Mesenteric fat pad (tissue), 1 donor: ENCODE results near the gene PLEKHA6. TPM values are rescaled to one million over a fixed set of nuclear protein-coding genes. Genes with fewer than 3 reads are reported as not detected.

Experiments
- DNase-seq: peaks from one replicate; pipeline ENCODE4 v3.0.0-alpha.2; 2020; ENCODE audit warnings: low spot score
- total RNA-seq: library from RNA; stranded (reverse); fragmentation: NEBNext Ultra II Directional; extraction: Animal tissue kit (Norgen Biotek cat#: 25700); gene quantifications from one replicate; pipeline ENCODE4 v1.2.1, GENCODE V29; 2021
- donor health status: DM: yes; HTN: yes; CAD: no.

The PLEKHA6 gene
- total RNA-seq, 1 donor from 2014 or later: 3.5 TPM

DNA sequence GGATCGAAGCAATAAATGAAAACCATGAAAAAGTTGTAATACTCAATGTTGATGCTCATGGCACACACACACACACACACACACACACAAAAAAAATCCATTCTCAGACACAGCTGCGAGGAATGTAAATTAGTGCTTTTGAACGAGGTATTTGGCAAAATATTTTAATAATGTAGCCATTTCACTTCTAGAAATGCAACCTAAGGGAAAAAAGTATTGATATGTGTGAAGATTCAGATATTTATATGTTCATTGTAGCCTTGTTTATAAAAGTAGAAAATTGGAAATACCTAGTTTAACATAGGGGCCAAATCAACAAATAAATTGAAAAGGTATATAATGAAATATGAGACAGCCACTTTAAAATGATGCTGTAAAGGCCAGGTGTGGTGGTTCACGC, 3.8 kb downstream of the PLEKHA6 start:
- no peak for DNase-seq

DNA sequence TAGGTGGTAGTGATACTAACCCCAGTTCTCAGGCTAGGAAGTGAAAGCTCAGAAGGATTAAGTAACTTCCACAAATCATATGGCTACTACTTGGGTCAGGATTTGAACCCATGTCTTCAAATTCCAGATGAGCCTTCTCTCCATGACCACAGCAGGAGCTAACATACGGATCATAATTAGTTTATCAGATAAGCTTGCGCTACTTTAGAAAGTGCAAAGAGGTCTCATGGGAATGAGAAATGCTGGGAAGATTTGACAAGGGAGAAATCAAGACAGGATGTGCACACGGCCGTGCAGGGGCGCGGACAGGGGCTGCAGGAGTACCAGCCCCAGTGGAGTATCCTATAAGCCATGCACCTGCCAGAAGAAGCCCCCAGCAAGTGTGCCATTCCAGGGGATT, 5.2 kb downstream of the PLEKHA6 start:
- DNase-seq: no peak

DNA sequence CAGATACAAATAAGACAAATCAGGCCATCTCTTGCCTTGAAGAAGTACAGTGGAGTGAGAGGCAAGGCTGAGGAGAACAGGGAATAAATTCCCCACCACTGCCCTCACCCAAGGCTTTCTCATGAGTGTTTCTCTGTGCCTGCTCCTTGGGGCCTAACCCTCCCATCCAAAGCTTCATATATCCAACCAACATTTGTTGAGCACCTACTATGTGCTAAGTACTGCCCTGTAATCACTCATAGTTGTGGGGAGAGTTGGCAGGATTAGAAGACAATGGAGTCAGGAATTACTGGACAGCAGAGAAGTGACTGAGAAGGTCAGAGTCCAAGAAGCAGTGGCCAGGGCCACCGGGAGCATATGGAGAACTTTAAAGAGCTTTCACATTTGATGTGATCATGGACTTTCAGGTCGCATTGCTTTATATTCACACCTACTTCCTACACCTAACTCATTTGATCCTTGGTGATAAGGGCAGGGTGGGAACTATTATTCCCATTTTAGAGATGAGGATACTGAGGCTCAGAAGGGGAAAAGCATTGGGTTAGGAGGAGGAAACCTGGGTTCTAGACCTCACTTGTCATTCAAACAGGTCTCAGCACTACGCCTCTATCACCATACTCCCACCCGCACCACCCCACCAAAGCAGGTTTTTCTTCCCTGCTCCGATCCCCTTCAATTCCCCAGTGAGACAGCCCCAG, 6.4 kb downstream of the PLEKHA6 start:
- DNase-seq: no peak

DNA sequence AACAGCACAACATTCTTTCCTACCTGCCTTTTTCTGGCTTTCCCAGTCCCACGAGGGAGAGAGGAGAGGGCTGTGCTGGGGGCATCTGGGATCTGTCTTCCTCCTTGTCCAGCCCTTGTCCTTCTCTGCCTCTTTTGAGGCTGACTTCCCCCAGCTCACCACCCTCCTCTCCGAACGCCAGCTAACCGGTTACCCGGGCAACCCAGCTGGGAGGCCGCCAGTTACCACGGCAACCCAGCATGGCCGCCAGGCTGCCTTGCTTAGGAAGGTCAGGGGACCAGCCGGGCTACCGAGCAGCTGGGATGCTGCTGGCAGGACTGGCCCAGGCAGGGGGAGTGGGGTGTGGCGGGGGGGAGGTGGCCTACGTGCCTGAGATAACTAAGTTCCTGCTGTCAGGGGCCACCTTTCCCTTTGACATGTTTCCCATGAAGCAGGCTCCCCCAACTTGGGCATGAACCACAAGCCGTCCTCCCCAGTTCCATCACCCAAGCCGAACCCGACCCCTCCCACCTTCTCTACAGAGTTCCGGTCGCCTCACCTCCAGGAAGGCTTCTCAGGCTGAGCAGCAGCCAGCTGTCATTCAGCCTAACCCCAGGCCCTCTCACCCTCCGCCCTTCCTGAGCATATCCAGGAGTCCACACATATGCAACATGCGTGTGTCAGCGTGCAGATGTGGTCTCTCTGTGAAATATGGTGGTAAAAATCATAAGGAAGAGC, 8.7 kb downstream of the PLEKHA6 start:
- DNase-seq: no peak

DNA sequence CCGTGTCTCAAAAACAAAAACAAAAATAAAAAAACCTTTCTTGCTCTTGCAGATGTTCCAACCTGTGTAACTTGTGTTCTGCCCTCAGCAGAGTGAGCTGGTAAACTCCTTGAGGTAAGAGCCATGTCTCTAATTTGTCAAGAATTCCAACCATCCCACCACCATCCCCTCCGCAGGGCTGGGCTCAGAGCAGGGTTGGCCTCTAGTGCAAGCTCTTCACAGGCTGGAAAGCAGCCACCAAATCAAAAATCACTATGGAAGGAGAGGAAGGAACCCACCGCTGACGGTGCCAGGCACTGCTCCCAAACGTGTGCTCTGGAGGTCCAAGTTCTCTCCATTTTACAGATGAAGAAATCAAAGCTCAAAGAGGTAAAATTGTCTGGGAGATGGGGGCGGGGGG, 9.4 kb downstream of the PLEKHA6 start:
- DNase-seq: no peak

DNA sequence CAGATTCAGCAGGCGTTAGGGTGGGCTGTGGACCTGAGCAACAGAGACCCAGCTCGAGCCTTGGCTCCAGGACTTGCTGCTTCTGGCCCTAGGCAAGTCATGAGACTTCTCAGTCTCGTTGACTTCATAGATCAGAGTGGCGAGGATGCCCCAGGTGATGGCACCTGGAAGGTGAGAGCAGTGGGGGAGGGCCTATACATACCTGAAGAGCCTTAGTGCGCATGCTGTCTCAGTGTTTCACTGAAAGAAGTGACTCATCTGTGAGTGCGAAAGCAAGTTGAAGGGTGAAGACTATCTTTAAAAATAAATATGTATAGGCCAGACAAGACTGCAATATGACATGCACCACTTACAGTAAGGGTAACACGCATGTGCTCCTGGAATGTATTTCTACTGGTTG, 10.1 kb downstream of the PLEKHA6 start:
- DNase-seq: no peak

DNA sequence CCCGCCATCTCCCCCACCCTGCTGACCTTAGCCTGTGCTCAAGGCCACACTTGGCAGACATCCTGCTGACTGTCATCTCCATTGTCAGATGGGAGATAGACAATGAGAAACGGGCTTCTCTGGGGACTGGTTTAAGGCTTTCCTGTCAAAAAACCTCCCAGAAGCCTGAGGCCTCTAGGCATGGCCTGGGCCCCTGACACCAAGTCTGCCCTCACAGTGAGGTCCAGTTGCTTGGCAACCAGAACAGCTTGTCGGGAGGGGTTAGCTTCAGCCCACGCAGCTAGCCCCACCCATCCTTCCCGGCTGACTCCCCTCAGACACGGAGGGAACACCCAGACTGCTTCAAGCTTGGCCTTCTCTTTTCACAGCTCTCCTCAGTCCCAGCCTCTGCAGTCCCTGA, 11.0 kb downstream of the PLEKHA6 start:
- DNase-seq: no peak

DNA sequence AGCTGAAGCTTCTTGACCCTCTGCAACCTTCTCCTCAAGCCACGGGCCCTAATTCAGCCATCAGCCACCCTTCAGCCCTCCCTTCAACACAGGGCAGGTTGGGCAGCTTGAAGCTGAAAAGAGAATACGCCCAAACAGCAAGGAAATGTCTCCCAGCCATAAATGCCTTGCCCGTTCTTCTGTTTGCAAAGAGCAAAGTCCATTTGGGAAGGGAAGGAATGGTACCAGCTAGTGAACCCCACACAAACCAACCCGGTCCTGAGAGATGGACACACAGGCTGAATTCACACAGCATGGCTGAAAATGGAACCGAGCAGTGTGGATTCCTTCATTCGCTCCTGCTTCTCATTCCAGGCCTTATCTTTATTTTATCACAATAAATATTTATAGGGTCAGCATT, 11.5 kb downstream of the PLEKHA6 start:
- DNase-seq: no peak

DNA sequence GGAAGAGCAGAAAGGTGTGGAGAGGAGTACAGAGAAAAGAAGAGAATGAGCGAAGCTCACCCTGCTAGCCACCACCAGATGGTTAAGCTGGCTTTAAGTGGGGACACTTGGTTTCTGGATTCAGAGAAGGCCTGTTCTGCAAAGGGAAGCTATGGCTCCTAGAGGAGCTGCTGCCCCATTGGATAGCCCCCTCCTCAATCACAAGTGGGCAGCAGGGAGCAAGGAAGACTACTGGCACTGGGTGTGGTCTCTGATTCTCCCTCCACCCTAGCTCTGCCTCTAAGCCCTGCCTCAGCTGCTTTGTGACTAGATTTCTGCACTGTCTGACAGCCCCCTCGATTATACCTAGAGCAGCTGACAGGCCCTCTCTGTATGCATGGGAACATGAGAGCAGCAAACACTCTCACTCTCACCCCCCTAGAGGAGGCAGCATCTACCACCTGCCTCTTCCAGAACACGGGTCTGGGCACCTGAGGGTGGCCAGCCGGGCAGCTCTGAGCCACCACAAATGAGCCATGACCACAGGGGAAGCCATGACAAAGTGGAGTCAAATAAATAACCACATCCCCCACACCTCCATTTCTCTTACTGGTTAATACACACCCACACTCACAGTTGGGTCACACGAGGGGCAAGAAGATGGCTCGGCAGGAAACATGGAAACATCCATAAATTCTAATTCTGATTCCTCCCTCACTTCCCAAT, 13.6 kb downstream of the PLEKHA6 start:
- no peak for DNase-seq

DNA sequence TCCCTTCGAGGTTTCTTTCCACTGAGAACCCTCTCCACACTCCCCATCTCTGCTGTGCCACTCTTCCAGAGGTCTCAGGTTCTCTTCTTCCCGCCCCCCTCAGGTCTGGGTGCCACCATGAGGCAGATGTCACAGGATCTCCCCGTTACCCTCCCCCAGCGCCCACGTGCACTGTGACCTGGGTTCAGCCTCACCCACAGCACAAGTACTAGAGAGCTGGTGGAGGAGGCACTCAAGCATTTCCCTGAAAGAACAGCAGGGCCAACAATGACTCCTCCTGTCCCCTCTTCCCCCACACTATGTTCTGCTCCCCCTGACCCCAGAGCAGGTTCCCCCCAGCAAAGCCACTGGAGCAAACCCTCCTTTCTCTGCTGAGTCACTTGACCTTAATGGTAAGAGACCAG, 14.3 kb downstream of the PLEKHA6 start:
- DNase-seq: no peak

DNA sequence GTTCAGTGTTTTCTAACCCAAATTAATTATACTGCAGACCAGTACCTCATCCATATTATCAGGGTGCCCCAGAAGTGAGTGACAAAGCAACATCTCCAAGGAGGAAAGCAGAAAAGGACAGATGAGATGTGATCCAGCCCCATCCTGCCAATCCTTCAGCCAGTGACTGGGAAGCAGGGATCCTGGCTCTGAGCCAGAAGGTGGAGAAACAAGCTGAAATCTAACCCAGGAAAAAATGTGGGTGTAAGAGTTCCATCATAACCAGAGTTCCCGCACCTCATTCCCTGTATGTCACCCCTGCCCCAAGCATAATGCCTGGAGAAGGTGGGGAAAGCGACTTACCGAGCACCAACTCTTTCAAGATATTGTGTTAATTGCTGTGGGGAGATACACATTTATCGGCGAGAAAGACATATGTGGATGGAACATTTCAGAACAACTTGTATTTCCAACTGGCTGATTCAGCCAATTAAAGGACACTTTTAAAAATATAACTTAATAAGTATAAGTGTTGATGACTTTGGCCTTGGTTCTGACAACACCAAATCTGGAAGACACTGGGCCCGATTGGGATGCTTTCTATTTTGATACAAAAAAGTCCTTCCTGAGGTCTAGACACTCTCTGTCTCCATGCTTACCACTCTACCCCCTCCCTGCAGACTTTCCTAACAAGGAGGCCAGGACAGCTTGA, 14.9 kb downstream of the PLEKHA6 start:
- no peak for DNase-seq

DNA sequence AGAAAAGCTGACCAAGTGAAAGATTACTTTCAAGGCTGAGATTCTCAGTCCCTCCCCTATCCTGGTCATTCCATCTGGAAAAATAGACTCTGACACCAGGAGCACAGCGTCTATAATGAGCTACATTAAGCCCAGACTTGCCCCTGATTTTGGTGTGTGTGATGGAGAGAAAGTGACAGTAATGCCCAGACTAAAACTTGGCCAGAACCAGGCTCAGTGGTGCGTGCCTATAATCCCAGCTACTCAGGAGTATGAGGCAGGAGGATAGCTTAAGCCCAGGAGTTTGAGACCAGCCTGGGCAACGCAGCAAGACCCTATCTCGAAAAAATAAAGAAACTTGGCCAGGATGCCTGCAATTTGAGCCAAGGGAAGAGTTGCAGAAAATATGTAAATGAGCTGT, 15.9 kb downstream of the PLEKHA6 start:
- no peak for DNase-seq

DNA sequence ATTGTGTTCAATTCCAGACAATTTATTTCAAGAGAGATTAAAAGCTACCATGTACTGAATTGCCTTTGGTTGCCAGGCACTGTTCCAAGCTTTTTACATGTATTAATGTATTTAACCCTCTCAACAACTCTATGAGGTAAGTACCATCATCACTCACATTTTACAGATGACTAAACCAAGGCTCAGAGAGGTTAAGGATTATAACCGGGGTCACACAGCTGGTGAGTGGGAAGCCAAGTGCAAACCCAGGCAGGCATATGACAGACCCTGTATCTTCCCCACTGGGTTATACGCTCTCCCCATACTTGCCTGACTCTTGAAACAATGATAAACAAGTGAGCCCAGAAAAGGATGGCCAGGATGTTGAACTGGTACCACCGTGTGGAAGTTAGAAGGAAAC, 16.5 kb downstream of the PLEKHA6 start:
- no peak for DNase-seq

DNA sequence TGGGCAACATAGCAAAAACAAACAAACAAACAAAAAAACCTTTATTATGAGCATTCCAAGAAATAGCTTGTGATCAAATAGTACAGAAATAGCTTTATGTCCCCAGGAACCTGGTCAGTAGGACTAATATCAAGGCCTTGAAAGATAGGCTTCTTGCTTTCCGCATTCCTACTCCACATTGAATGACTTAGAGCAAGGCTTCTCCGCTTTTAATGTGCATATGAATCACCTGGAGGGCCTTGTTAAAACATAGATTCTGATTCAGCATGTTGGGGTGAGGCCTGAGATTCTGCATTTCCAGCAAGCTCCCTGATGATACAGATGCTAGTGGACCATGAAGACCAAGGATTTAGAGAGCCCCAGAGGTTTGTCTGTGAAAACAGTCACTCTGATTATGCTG, 17.4 kb downstream of the PLEKHA6 start:
- no peak for DNase-seq

DNA sequence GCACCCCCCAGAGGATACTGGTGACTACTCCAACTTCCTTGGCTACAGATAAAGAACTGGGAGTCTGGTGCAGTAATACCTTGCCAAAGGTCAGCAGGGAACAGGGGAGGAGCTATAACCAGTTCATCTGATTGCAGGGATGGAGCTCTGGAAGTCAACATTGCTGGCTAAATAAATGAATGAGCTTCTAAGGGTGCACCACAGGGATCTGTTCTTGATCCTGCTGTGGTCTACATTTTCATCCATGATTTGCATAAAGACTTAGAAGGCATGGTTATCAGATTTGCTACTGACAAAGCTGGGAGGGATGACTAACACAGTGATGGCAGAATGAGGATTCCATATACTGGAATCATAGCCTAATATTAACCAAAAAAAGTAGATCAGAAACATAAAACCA, 18.3 kb downstream of the PLEKHA6 start:
- DNase-seq: no peak

DNA sequence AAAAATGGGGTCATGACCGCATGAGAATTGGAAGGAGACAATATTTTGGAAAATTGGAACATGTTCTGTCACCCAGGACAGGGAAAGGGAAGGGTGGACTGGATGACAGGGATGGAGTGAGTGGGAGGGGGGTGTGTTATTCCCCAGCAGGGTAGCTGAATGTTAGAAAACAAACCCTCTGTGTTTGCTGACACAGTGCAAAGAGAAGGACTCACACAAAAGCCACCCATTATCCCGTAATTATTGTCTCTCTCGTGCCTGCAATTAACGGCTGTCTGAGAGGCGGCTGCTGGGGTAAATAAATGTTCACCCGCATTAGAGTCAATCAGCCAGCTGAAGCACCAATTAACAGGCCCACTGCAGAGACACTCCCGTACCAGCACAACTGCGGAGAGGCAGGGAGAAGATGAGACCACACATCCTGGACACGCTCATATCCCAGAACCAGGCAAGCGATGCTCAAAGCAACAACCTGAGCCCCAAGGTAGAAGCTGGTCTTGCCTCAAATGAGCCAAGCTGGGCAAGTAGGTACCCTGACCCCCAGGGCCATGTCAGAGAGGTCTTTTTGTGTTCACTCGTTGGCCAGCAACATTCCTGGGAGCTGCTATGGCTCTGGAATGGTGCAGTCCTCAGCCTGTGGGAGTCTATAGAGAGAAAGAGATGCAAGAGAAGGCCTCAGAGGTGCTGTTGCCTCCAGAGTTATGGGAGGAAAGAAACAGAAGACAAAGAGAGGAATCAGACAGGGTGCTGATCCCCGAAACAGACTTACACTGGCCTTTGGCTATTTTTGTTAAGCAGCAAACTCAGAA, 19.4 kb downstream of the PLEKHA6 start:
- DNase-seq: no peak

DNA sequence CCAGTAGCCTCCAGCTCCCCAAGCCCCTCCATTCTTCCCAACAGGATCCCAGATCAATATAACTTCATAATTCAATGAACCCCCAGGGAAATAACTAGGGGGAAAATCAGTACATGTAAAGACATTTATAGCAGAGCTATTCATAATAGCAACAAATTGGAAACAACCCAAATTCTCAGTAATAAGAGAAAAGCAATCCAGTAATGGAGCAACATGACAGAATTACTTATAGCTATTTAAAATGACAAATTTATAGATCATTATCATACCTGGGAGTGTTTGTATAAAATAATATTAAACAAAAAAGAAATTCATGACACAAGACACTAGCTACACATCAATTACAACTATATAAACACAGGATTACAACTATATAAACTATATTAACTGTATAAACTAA, 20.2 kb downstream of the PLEKHA6 start:
- DNase-seq: no peak

DNA sequence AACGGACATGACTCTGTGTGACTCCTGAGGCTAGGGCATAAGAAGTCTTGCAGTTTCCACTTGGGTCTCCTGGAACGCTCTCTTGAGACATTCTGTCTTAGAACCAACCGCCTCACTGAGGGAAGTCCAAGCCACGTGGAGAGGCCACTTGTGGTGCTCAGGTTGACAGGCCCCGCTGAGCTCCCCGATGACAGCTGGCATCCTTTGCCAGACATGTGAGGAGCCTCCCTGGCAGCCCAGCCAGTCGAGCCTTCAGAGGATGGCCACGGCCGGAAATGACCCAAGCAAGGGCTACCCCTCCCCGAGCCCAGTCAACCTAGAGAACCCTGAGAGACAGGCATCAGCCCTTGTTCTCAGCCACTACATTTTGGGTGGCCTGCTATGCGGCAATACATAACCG, 20.7 kb downstream of the PLEKHA6 start:
- no peak for DNase-seq

DNA sequence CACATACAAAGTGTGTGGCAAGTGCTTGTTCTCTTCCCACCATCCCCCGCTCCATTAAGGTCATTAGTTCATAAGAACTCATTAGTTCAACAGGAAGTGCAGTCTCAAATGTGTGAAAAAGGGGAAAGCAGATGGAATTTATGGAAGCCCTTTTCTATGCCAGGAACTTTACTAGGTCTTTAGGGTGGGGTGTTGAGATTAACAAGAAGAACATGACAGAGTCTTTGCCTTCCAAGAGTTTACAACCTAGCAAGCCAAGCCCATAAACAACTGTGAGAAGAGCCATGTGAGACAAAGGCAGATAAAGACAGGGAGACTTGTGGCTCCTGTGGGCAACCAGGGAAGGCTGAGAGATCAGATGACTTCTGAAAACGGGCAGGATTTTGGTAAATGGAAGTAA, 21.4 kb downstream of the PLEKHA6 start:
- no peak for DNase-seq

DNA sequence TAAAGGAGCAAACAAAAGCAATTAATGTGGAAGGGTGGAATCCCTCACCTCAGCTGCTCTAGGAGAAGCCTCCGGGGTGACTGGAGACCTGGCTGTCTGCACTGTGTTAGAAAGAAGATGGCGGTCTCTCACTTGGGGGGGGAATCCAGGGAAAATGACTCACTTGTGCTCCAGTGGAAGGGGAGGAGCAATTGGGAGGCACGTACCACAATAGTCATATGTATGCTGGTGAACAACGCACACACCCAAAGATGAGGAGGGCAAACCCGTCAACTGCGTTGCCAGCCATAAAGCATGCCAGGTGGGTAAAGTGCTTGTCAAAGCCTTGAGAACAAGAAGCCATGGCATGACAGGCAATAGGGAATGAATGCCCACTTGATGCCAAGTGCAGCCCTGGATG, 22.1 kb downstream of the PLEKHA6 start:
- no peak for DNase-seq

DNA sequence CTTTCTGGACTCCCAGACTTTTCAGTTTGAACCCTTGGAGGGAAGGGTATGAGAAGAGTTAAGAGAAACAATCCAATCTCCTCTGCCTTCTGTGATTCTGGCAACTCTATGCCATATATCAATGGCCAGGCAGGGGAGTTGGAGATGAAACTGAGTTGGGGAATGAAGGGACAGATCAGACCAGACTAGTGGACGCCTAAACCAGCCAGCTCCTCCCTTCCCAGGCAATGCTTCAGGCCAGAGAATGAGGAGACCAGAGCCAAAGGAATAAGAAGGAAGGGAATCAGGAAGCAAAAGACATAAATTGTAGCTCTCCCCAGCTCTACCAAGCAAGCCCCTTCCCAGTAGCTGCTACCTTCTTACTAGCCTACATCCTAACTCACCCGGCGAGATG, 22.7 kb downstream of the PLEKHA6 start:
- no peak for DNase-seq
